ENCODE data around the gene TRPM1.

The TRPM1 gene

DNA sequence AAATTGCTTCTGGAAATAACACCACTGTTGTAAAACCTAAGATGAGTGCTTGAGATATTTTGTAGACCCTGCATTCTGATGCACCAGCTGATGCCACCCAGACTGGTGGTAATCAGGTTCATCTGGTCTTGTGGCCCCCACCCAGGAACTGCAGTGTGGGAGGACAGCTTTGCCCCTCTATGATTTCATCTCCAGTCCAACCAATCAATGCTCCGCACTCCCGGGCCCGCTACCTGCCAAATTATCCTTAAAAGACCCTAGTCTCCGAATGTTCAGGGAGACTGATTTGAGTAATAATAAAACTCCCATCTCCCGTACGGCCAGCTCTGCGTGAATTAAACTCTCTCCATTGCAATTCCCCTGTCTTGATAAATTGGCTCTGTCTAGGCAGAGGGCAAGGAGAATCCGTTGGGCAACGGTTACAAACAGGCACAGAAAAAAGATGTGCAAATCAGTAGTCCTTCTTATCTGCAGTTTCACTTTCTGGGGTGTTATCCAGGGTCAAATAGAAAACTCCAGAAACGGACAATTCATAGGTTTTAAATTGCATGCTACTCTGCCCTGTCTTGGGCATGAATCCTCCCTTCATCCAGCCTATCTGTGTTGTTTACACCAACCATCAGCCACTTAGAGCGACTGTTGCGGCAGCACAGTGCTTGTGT lies 29.2 kb upstream of the TRPM1 start:
- TF ChIP-seq, protein P1, sequence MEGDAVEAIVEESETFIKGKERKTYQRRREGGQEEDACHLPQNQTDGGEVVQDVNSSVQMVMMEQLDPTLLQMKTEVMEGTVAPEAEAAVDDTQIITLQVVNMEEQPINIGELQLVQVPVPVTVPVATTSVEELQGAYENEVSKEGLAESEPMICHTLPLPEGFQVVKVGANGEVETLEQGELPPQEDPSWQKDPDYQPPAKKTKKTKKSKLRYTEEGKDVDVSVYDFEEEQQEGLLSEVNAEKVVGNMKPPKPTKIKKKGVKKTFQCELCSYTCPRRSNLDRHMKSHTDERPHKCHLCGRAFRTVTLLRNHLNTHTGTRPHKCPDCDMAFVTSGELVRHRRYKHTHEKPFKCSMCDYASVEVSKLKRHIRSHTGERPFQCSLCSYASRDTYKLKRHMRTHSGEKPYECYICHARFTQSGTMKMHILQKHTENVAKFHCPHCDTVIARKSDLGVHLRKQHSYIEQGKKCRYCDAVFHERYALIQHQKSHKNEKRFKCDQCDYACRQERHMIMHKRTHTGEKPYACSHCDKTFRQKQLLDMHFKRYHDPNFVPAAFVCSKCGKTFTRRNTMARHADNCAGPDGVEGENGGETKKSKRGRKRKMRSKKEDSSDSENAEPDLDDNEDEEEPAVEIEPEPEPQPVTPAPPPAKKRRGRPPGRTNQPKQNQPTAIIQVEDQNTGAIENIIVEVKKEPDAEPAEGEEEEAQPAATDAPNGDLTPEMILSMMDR (IDR thresholded peaks at IDR 0.05; ENCODE audit: low read depth, low read length) = no peak
- DNase-seq (ENCODE audit: extremely low read depth, low read depth) = no peak

- TF ChIP-seq, protein P1 (IDR thresholded peaks at IDR 0.05; ENCODE audit: low read depth, low read length) = no peak
- DNase-seq (ENCODE audit: extremely low read depth, low read depth) = no peak
These were observed 28.3 kb upstream of the TRPM1 start for GRCh38 chr15:31129769-31130303.

- DNase-seq (ENCODE audit: extremely low read depth, low read depth) = peak; percentile 36
- TF ChIP-seq, protein P1 (IDR thresholded peaks at IDR 0.05; ENCODE audit: low read depth, low read length) = peak; percentile 99
These were observed 27.6 kb upstream of the TRPM1 start for GRCh38 chr15:31128919-31129768.

DNA sequence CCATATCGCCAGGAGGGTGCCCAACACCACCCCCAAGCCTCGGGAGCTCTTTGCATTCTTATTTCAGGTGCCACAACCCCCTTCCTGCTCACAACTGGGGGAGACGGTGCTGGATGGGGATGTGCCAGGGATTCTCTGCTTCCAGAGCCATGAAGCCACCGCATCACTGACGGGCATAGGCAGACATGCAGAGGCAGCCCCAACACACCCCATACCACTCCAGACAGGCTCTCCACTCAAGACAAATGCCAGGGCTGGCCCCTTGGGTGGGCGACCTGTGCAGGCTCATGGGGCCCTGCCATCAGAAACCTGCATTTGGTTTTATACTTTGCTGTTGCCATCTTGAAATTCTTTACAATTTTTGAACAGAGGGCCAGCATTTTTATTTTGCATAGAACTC lies 27.0 kb upstream of the TRPM1 start:
- DNase-seq (ENCODE audit: extremely low read depth, low read depth) = no peak
- TF ChIP-seq, protein P1 (IDR thresholded peaks at IDR 0.05; ENCODE audit: low read depth, low read length) = no peak

DNA sequence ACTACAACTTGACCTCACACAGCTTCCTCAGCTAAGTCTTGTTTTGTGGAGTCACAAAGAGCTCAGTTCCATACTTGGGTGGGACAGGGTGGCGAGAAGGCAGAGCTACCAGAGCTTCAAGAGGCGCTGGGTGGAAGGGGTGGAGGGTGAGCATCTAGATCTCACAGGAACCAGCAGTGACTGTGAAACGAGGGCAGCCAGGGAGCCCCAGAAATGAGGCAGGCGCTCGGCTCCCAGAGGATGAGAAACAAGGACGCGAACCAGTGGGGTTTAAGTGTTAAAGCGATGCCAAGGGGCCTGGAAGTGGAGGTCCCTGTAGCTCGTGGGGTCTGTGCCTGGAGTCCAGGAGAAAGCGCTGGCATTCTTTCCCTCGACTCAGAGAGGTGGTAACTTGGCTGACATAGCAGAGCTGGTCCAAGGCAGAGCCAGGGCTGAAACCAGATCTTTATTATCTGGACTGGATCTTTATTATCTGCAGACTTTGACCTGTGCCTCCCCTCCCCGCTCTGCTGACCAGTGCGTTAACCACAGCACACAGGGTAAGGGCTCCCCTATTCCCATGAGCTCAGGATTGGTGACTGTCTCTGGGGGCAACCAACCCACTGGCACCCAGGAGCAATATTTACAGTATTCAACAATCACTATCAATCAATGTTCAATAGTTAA lies 26.2 kb upstream of the TRPM1 start:
- no peak for DNase-seq (ENCODE audit: extremely low read depth, low read depth)
- TF ChIP-seq, protein P1 (IDR thresholded peaks at IDR 0.05; ENCODE audit: low read depth, low read length) = no peak

DNA sequence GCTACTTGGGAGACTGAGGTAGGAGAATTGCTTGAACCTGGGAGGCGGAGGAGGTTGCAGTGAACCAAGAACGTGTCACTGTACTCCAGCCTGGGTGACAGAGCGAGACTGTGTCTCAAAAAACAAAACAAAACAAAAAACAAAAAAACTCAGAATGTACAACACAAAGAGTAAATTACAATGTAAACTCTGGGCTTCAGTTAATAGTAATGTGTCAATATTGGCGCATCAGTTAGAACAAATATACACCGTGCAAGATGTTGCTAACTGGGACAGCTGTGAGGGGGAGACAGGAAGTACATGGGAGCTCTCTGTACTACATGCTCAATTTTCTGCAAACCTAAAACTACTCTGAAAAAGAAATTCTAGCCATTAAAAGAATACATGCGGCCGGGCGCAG lies 23.5 kb upstream of the TRPM1 start:
- TF ChIP-seq, protein P1 (IDR thresholded peaks at IDR 0.05; ENCODE audit: low read depth, low read length) = no peak
- no peak for DNase-seq (ENCODE audit: extremely low read depth, low read depth)

Data from AG09319 (cell line).